ENCODE data around the gene RCC1.

- TF ChIP-seq, protein P1, sequence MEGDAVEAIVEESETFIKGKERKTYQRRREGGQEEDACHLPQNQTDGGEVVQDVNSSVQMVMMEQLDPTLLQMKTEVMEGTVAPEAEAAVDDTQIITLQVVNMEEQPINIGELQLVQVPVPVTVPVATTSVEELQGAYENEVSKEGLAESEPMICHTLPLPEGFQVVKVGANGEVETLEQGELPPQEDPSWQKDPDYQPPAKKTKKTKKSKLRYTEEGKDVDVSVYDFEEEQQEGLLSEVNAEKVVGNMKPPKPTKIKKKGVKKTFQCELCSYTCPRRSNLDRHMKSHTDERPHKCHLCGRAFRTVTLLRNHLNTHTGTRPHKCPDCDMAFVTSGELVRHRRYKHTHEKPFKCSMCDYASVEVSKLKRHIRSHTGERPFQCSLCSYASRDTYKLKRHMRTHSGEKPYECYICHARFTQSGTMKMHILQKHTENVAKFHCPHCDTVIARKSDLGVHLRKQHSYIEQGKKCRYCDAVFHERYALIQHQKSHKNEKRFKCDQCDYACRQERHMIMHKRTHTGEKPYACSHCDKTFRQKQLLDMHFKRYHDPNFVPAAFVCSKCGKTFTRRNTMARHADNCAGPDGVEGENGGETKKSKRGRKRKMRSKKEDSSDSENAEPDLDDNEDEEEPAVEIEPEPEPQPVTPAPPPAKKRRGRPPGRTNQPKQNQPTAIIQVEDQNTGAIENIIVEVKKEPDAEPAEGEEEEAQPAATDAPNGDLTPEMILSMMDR (IDR thresholded peaks at IDR 0.05): no peak
- no peak for TF ChIP-seq POLR2A (IDR thresholded peaks at IDR 0.05)
Measured at GRCh38 chr1:28564310-28564709, 58.5 kb downstream of the RCC1 start.
